ENCODE results near the gene ASIC3. TPM values are rescaled to one million over a fixed set of nuclear protein-coding genes. Genes with fewer than 3 reads are reported as not detected.

Gene ASIC3
- total and polyA plus RNA-seq, 2 of the 4 experiments (the other 2 are of a cell fraction): 0.74 TPM; not detected in 1

GRCh38 chr7:151006590-151007300, 41.6 kb upstream of the ASIC3 start:
- H2AFZ ChIP-seq (replicated peaks; ENCODE audit: low read length, poor library complexity): no peak overlapping the region
- peaks cover 15% of the 10 kb centered on the region for H3K27me3 ChIP-seq (ENCODE audit: control insufficient read depth, insufficient read depth, low read length)
- no peak overlapping the region for H3K56ac ChIP-seq (ENCODE audit: extremely low read depth, insufficient read depth, low read length)
- 84% methylated on average over 12 of the region's 23 CpGs; no CpG with 5 or more reads in 1 of the 2 experiments for WGBS, 2 experiments (ENCODE audit: extremely low coverage in 2 of 2, insufficient read length in 1 of 2)
- BruUV-seq (replicated peaks): no TSS peak
- H3K9me1 ChIP-seq (ENCODE audit: insufficient read depth, low read length): no peaks in the 10 kb centered on the region
- H4K8ac ChIP-seq (ENCODE audit: low read depth in 2 of 2, low read length in 2 of 2): no peak overlapping the region
- ChIA-PET CTCF (interaction anchor here (2.0 kb wide), 1 partner anchor 44 kb away, joined by 4 read pairs; no protein-coding TSS in a partner anchor), POLR2A (ENCODE audit: unreplicated experiment) (no interaction called here)
- no peak overlapping the region for H2BK15ac ChIP-seq (ENCODE audit: low read depth, low read length)
- H3K9me3 ChIP-seq (ENCODE audit: control insufficient read depth, insufficient read depth, low read length): no peaks in the 10 kb centered on the region
- H3K36me3 ChIP-seq (ENCODE audit: control insufficient read depth, insufficient read depth, low read length): no peaks in the 10 kb centered on the region
- no peak overlapping the region for H2BK5ac ChIP-seq (ENCODE audit: low read depth, low read length, poor library complexity, severe bottlenecking)
- peaks cover 4% of the 10 kb centered on the region; the same call in 1 of the 2 replicates for H3K4me1 ChIP-seq (ENCODE audit: control insufficient read depth, insufficient read depth, low read length)
- no peak overlapping the region for H4K5ac ChIP-seq (ENCODE audit: low read depth, low read length)
- no peak overlapping the region for H3K18ac ChIP-seq (ENCODE audit: low read depth, low read length)
- H3K27ac ChIP-seq (ENCODE audit: insufficient read depth, low read length): no peak overlapping the region
- H2AK9ac ChIP-seq (replicated peaks; ENCODE audit: low read depth, low read length, poor library complexity): no peak overlapping the region
- no peaks in the 10 kb centered on the region for H3K79me1 ChIP-seq (ENCODE audit: low read depth in 1 of 2, low read length in 2 of 2)
- DNase-seq: no peak
- dilution Hi-C loops (cut with HindIII; ENCODE audit: low sequenced_read_pairs, unreplicated experiment): no loop called here
- no peak overlapping the region for H4K91ac ChIP-seq (ENCODE audit: insufficient read depth, low read depth, low read length)
- H3K9ac ChIP-seq (ENCODE audit: low read depth, low read length): no peak overlapping the region
- in situ Hi-C loops (cut with MboI; ENCODE audit: low sequenced_read_pairs): no loop called here
- ATAC-seq (ENCODE audit: low read depth): no peak
- no peaks in the 10 kb centered on the region for H4K20me1 ChIP-seq (ENCODE audit: insufficient read depth, low read length)
- no peak overlapping the region for H3K4ac ChIP-seq (ENCODE audit: low read depth, low read length)
- no peak overlapping the region for H2BK120ac ChIP-seq (ENCODE audit: low read depth, low read length)
- no peak overlapping the region for H3K14ac ChIP-seq (replicated peaks; ENCODE audit: low read depth, low read length)
- H3K4me3 ChIP-seq (ENCODE audit: insufficient read depth, low read depth, low read length): no peak overlapping the region
- TF ChIP-seq CTCF (conservative IDR thresholded peaks at IDR 0.05; ENCODE audit: low read depth, low read length): no peak
- TF ChIP-seq RFX5 (IDR thresholded peaks at IDR 0.05; ENCODE audit: low read depth, low read length): no peak
- TF ChIP-seq MAZ (IDR thresholded peaks at IDR 0.05; ENCODE audit: borderline replicate concordance, low read depth, low read length): no peak
- TF ChIP-seq POLR2A (IDR thresholded peaks at IDR 0.05; ENCODE audit: low read depth, low read length): no peak
- no peak for TF ChIP-seq BHLHE40 (IDR thresholded peaks at IDR 0.05; ENCODE audit: low read depth, low read length)
- TF ChIP-seq MAFK (IDR thresholded peaks at IDR 0.05; ENCODE audit: low read depth, low read length): no peak
- TF ChIP-seq USF2 (IDR thresholded peaks at IDR 0.05; ENCODE audit: low read depth, low read length): no peak
- no peak for TF ChIP-seq CEBPB (IDR thresholded peaks at IDR 0.05; ENCODE audit: low read depth, low read length)
- no peak for TF ChIP-seq RCOR1 (IDR thresholded peaks at IDR 0.05; ENCODE audit: insufficient replicate concordance, low read length)
- no peak for TF ChIP-seq CHD1 (IDR thresholded peaks at IDR 0.05; ENCODE audit: low read depth, low read length)
- TF ChIP-seq SMC3 (IDR thresholded peaks at IDR 0.05; ENCODE audit: low read depth, low read length): no peak
- TF ChIP-seq RAD21 (IDR thresholded peaks at IDR 0.05; ENCODE audit: low read length): no peak
- TF ChIP-seq FOS (IDR thresholded peaks at IDR 0.05; ENCODE audit: low read depth, low read length): no peak
- TF ChIP-seq NFE2L2 (IDR thresholded peaks at IDR 0.05; ENCODE audit: low read depth, low read length): no peak
- no peak for TF ChIP-seq ELK1 (IDR thresholded peaks at IDR 0.05; ENCODE audit: borderline replicate concordance, low read depth, low read length)
- TF ChIP-seq MXI1 (IDR thresholded peaks at IDR 0.05; ENCODE audit: borderline replicate concordance, low read depth, low read length): no peak
- intact Hi-C loops (cut with micrococcal nuclease): no loop called here
- H3K4me2 ChIP-seq (ENCODE audit: low read depth, low read length): no peak overlapping the region
- H3K23ac ChIP-seq (ENCODE audit: low read depth, low read length): no peak overlapping the region
- no peak overlapping the region for H2BK20ac ChIP-seq (ENCODE audit: low read depth, low read length)
- H2AK5ac ChIP-seq (ENCODE audit: low read depth, low read length): no peak overlapping the region

Data from IMR-90 (cell line).